ENCODE data around the gene HACD1.
"Not testable (repeated sequence)": the region's sequence is repeated elsewhere in the genome, so short reads cannot be mapped to it uniquely, and the experiment has no call there.

Gene HACD1

DNA sequence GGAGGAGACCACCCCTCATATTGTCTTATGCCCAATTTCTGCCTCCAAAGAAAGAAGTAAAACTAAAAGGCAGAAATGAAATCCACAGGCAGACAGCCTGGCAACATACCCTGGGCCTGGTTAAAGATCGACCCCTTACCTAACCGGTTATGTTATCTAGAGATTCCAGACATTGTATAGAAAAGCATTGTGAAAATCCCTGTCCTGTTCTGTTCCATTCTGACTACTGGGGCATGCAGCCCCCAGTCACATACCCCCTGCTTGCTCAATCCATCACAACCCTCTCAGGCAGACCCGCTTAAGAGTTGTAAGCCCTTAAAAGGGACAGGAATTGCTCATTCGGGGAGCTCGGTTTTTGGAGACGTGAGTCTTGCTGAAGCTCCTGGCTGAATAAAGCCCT is 29.9 kb downstream of the HACD1 start:
- H3K4me3 ChIP-seq (ENCODE audit: low read depth in 1 of 2, low read length in 2 of 2); H3K9me3 ChIP-seq (ENCODE audit: control insufficient read depth in 1 of 2, low read length in 2 of 2); H3K27me3 ChIP-seq (ENCODE audit: control insufficient read depth in 1 of 2, insufficient read depth in 2 of 2, low read length in 2 of 2); H3K27ac ChIP-seq (ENCODE audit: low read depth, low read length); H3K36me3 ChIP-seq (ENCODE audit: control insufficient read depth in 1 of 2, insufficient read depth in 2 of 2, low read length in 2 of 2); H3K9ac ChIP-seq (ENCODE audit: low read depth in 1 of 2, low read length in 2 of 2); H3K4me1 ChIP-seq (ENCODE audit: control insufficient read depth in 1 of 2, insufficient read depth in 2 of 2, low read length in 2 of 2): not testable (repeated sequence)

DNA sequence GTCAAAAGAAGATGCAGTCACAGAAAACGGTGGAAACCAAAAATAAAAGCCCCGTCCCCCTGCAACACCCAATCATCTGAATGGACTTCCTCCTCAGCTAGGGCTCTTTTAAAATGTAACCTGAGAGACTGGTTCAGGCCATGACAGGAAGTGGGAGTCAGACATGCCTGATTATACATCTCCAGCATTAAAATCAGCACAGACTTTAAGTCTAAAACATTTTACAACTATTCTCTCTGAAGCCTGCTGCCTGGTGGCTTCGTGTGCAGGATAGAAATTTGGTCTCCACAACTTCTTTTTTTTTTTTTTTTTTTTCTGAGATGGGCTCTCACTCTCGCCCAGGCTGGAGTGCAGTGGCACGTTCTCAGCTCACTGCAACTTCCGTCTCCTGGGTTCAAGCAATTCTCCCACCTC is 30.3 kb downstream of the HACD1 start:
- Histone ChIP-seq H3K4me1 (ENCODE audit: control insufficient read depth in 1 of 2, insufficient read depth in 2 of 2, low read length in 2 of 2) (no peaks in the 10 kb centered on the region), H3K36me3 (ENCODE audit: control insufficient read depth in 1 of 2, insufficient read depth in 2 of 2, low read length in 2 of 2) (no peaks in the 10 kb centered on the region)

DNA sequence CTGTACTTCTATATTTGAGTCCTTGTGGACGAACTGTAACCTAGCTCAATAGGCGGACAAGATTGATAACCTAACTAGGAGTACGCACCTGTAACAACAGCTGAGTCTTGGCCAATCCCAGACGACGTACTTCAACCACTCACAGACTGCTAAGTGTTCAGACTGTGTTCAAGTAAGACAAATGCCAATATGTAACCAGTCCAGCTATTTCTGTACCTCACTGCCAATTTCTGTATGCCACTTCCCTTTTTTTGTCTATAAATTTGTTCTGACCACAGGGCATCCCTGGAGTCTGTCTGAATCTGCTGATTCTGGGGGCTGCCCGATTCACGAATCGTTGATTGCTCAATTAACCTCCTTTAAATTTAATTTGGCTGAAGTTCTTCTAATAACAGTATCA is 32.2 kb downstream of the HACD1 start:
- Histone ChIP-seq H3K27me3 (ENCODE audit: control insufficient read depth in 1 of 2, insufficient read depth in 2 of 2, low read length in 2 of 2) (no peaks in the 10 kb centered on the region), H3K9ac (ENCODE audit: low read depth in 1 of 2, low read length in 2 of 2) (no peak overlapping the region), H3K27ac (ENCODE audit: low read depth, low read length) (no peak overlapping the region), H3K4me3 (ENCODE audit: low read depth in 1 of 2, low read length in 2 of 2) (no peak overlapping the region), H3K9me3 (ENCODE audit: control insufficient read depth in 1 of 2, low read length in 2 of 2) (no peaks in the 10 kb centered on the region), H3K36me3 (ENCODE audit: control insufficient read depth in 1 of 2, insufficient read depth in 2 of 2, low read length in 2 of 2) (no peaks in the 10 kb centered on the region), H3K4me1 (ENCODE audit: control insufficient read depth in 1 of 2, insufficient read depth in 2 of 2, low read length in 2 of 2) (no peaks in the 10 kb centered on the region)

More for the DNA sequence above, 30.3 kb downstream of the HACD1 start:
- no peak overlapping the region for H3K9ac ChIP-seq (ENCODE audit: low read depth in 1 of 2, low read length in 2 of 2)
- H3K27ac ChIP-seq (ENCODE audit: low read depth, low read length): no peak overlapping the region
- no peak overlapping the region for H3K4me3 ChIP-seq (ENCODE audit: low read depth in 1 of 2, low read length in 2 of 2)
- H3K27me3 ChIP-seq (ENCODE audit: control insufficient read depth in 1 of 2, insufficient read depth in 2 of 2, low read length in 2 of 2): no peaks in the 10 kb centered on the region
- no peaks in the 10 kb centered on the region for H3K9me3 ChIP-seq (ENCODE audit: control insufficient read depth in 1 of 2, low read length in 2 of 2)

DNA sequence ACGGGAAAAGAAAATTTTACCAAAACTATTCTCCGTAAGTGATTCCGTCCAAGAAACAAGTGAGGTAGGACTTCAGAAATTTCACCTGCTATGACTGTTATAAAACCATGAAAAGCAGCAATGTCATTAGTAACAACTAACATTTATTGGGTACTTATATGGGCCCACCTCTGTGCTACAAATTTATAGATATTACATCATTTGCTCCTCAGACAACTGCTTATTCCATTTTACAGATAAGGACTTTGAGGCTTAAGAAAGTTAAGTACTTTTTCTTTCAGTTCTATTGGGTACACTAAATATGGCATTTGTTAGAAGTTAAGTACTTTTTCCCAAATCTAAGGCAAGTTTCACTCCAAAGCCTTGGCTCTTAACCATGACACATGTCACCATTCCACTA is 36.3 kb downstream of the HACD1 start:
- Histone ChIP-seq H3K36me3 (ENCODE audit: control insufficient read depth in 1 of 2, insufficient read depth in 2 of 2, low read length in 2 of 2) (no peaks in the 10 kb centered on the region), H3K27ac (ENCODE audit: low read depth, low read length) (no peak overlapping the region), H3K4me1 (ENCODE audit: control insufficient read depth in 1 of 2, insufficient read depth in 2 of 2, low read length in 2 of 2) (no peaks in the 10 kb centered on the region), H3K9me3 (ENCODE audit: control insufficient read depth in 1 of 2, low read length in 2 of 2) (no peaks in the 10 kb centered on the region), H3K4me3 (ENCODE audit: low read depth in 1 of 2, low read length in 2 of 2) (no peak overlapping the region), H3K27me3 (ENCODE audit: control insufficient read depth in 1 of 2, insufficient read depth in 2 of 2, low read length in 2 of 2) (no peaks in the 10 kb centered on the region), H3K9ac (ENCODE audit: low read depth in 1 of 2, low read length in 2 of 2) (no peak overlapping the region)

DNA sequence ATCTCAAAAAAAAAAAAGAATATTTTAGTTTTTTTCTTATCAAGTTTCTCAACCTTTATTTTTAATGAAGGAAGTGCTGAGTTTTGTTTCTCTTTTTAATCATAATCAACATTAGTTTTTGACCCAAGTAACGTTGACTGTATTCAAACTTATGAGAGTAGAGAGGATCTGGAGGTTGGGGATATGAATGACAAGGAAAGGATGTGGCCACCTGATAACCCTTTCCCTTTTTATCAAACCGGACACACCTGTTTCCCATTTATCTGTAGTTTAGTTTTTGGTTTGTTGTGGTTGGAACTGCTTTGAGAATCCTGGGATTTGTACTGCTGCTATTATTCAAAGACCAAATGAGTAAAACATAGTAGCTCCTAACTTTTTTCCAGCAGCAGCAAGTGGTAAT is 38.6 kb downstream of the HACD1 start:
- Histone ChIP-seq H3K27me3 (ENCODE audit: control insufficient read depth in 1 of 2, insufficient read depth in 2 of 2, low read length in 2 of 2) (no peaks in the 10 kb centered on the region), H3K9ac (ENCODE audit: low read depth in 1 of 2, low read length in 2 of 2) (no peak overlapping the region), H3K4me3 (ENCODE audit: low read depth in 1 of 2, low read length in 2 of 2) (no peak overlapping the region), H3K27ac (ENCODE audit: low read depth, low read length) (no peak overlapping the region), H3K4me1 (ENCODE audit: control insufficient read depth in 1 of 2, insufficient read depth in 2 of 2, low read length in 2 of 2) (no peaks in the 10 kb centered on the region), H3K36me3 (ENCODE audit: control insufficient read depth in 1 of 2, insufficient read depth in 2 of 2, low read length in 2 of 2) (no peaks in the 10 kb centered on the region), H3K9me3 (ENCODE audit: control insufficient read depth in 1 of 2, low read length in 2 of 2) (no peaks in the 10 kb centered on the region)

DNA sequence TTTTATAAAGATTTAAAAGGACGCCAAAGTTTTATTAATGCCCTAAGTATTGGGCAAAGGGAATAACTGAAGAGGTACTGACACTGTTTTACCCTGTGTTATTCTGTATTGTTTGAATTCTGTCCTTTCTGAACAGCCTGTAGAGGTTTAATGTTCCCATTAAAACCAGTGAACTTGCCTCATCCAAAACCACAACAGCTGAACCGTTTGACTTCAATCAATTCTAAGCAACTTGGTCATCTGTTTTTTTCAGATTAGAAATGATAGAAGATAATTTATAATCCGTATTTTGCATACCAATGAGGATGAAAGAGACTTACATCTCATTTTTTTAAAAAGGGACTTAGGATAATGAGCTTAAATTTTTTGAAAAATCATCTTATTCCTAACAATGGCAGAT is 40.4 kb downstream of the HACD1 start:
- no peak overlapping the region for H3K4me3 ChIP-seq (ENCODE audit: low read depth in 1 of 2, low read length in 2 of 2)
- no peak overlapping the region for H3K27ac ChIP-seq (ENCODE audit: low read depth, low read length)
- no peaks in the 10 kb centered on the region for H3K4me1 ChIP-seq (ENCODE audit: control insufficient read depth in 1 of 2, insufficient read depth in 2 of 2, low read length in 2 of 2)
- H3K27me3 ChIP-seq (ENCODE audit: control insufficient read depth in 1 of 2, insufficient read depth in 2 of 2, low read length in 2 of 2): no peaks in the 10 kb centered on the region
- H3K9ac ChIP-seq (ENCODE audit: low read depth in 1 of 2, low read length in 2 of 2): no peak overlapping the region
- H3K36me3 ChIP-seq (ENCODE audit: control insufficient read depth in 1 of 2, insufficient read depth in 2 of 2, low read length in 2 of 2): no peaks in the 10 kb centered on the region
- no peaks in the 10 kb centered on the region for H3K9me3 ChIP-seq (ENCODE audit: control insufficient read depth in 1 of 2, low read length in 2 of 2)

DNA sequence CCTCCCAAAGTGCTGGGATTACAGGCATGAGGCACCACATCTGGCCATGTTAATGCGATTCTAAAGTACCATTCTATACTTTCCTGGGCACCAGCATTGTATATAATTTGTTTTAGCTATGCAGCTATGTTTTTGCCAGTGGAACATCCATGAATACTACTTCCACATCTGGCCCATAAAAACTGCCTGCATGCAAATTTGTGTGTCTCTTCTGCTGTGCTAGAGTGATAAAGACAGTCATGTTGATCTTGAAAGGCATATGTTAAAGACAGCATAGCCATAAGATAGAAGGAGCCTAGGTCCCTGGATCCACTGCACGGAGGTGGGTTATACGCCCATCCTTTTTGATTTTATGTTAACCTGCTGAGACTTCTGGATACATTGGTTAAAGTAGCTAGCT is 52.3 kb downstream of the HACD1 start:
- Histone ChIP-seq H3K4me3 (ENCODE audit: low read depth in 1 of 2, low read length in 2 of 2) (no peak overlapping the region), H3K27me3 (ENCODE audit: control insufficient read depth in 1 of 2, insufficient read depth in 2 of 2, low read length in 2 of 2) (no peaks in the 10 kb centered on the region), H3K36me3 (ENCODE audit: control insufficient read depth in 1 of 2, insufficient read depth in 2 of 2, low read length in 2 of 2) (no peaks in the 10 kb centered on the region), H3K4me1 (ENCODE audit: control insufficient read depth in 1 of 2, insufficient read depth in 2 of 2, low read length in 2 of 2) (no peaks in the 10 kb centered on the region), H3K9me3 (ENCODE audit: control insufficient read depth in 1 of 2, low read length in 2 of 2) (no peaks in the 10 kb centered on the region), H3K27ac (ENCODE audit: low read depth, low read length) (no peak overlapping the region), H3K9ac (ENCODE audit: low read depth in 1 of 2, low read length in 2 of 2) (no peak overlapping the region)

DNA sequence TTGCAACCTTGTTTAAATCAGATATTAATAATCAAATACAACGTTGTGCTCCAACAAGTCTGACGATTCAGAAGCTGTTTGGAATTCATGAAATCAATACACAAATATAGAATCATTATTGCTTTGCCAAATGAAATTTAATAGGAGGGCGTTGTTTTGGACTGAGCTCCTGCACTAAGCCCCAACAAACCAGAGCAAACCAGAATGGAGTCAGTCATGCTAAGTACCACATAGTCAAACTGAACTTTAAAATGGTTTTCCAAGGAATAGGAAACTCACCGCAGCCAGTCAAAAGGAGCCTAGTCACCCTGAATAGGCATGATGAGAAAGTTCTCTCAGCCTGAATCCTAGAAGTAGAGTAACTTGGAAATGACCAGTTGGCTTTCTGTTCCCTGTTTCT is 53.7 kb downstream of the HACD1 start:
- no peak overlapping the region for H3K4me3 ChIP-seq (ENCODE audit: low read depth in 1 of 2, low read length in 2 of 2)
- no peaks in the 10 kb centered on the region for H3K4me1 ChIP-seq (ENCODE audit: control insufficient read depth in 1 of 2, insufficient read depth in 2 of 2, low read length in 2 of 2)
- no peaks in the 10 kb centered on the region for H3K36me3 ChIP-seq (ENCODE audit: control insufficient read depth in 1 of 2, insufficient read depth in 2 of 2, low read length in 2 of 2)
- H3K9me3 ChIP-seq (ENCODE audit: control insufficient read depth in 1 of 2, low read length in 2 of 2): no peaks in the 10 kb centered on the region
- no peaks in the 10 kb centered on the region for H3K27me3 ChIP-seq (ENCODE audit: control insufficient read depth in 1 of 2, insufficient read depth in 2 of 2, low read length in 2 of 2)
- H3K27ac ChIP-seq (ENCODE audit: low read depth, low read length): no peak overlapping the region
- no peak overlapping the region for H3K9ac ChIP-seq (ENCODE audit: low read depth in 1 of 2, low read length in 2 of 2)

DNA sequence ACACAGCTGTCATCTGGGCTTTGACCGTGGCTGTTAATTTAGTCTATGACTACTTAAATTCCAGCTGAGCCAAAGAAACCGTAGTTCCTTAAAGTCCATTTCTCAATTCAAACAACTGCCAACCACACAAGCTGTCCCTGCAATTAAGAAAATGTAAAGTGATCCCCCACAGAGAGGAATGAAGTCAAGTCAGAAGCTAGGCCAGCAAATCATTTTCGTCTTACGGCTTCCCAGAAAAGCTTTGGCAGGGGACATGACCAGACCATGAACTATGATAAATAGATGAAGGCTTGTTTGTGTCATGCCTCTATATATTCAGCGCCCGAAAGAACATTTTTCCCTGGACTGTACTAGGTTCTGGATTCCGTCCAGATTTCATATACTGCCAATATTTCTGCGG is 54.6 kb downstream of the HACD1 start:
- no peaks in the 10 kb centered on the region for H3K36me3 ChIP-seq (ENCODE audit: control insufficient read depth in 1 of 2, insufficient read depth in 2 of 2, low read length in 2 of 2)
- H3K4me3 ChIP-seq (ENCODE audit: low read depth in 1 of 2, low read length in 2 of 2): no peak overlapping the region
- H3K27me3 ChIP-seq (ENCODE audit: control insufficient read depth in 1 of 2, insufficient read depth in 2 of 2, low read length in 2 of 2): no peaks in the 10 kb centered on the region
- H3K9me3 ChIP-seq (ENCODE audit: control insufficient read depth in 1 of 2, low read length in 2 of 2): no peaks in the 10 kb centered on the region
- no peak overlapping the region for H3K9ac ChIP-seq (ENCODE audit: low read depth in 1 of 2, low read length in 2 of 2)
- no peak overlapping the region for H3K27ac ChIP-seq (ENCODE audit: low read depth, low read length)
- no peaks in the 10 kb centered on the region for H3K4me1 ChIP-seq (ENCODE audit: control insufficient read depth in 1 of 2, insufficient read depth in 2 of 2, low read length in 2 of 2)

DNA sequence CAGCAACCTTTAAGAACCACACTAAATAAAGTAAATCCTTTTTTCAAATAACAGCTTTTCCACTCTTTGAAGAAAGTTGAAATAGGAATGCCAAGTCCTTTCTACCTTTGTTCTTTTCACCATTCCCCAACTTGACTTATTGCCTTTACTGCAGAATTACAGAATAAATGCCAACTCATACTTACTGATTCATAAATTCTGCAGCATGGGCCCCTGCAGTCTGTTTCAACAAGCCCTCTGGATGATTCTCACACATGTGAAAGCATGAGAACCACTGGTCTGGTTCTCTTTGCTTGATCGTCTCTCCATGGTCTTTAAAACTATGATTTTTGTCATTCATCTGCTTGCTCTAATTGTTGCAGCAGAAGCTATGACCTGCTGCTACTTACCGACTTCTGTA is 56.1 kb downstream of the HACD1 start:
- Histone ChIP-seq H3K9me3 (ENCODE audit: control insufficient read depth in 1 of 2, low read length in 2 of 2) (no peaks in the 10 kb centered on the region), H3K4me3 (ENCODE audit: low read depth in 1 of 2, low read length in 2 of 2) (no peak overlapping the region), H3K27ac (ENCODE audit: low read depth, low read length) (no peak overlapping the region)

DNA sequence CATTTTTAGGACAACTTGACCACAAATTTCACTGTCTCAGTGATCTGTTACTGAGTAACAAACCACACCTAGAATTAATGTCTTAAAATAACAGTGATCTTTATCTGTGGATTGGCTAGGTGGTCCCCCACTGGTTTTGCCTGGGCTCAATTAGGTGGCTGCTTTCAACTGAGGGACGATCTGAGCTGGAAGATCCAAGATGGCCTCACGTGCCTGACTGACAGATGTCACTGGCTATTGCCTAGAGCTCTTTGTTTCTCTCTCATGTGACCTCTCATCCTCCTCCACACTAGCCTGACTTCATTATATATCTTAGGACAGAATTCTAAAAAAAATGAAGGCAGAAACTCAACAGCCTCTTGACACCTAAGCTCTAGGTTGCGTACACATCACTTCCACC is 59.7 kb downstream of the HACD1 start:
- no peaks in the 10 kb centered on the region for H3K27me3 ChIP-seq (ENCODE audit: control insufficient read depth in 1 of 2, insufficient read depth in 2 of 2, low read length in 2 of 2)
- H3K9me3 ChIP-seq (ENCODE audit: control insufficient read depth in 1 of 2, low read length in 2 of 2): no peaks in the 10 kb centered on the region
- no peaks in the 10 kb centered on the region for H3K36me3 ChIP-seq (ENCODE audit: control insufficient read depth in 1 of 2, insufficient read depth in 2 of 2, low read length in 2 of 2)
- no peak overlapping the region for H3K27ac ChIP-seq (ENCODE audit: low read depth, low read length)
- no peak overlapping the region for H3K9ac ChIP-seq (ENCODE audit: low read depth in 1 of 2, low read length in 2 of 2)
- no peaks in the 10 kb centered on the region for H3K4me1 ChIP-seq (ENCODE audit: control insufficient read depth in 1 of 2, insufficient read depth in 2 of 2, low read length in 2 of 2)
- H3K4me3 ChIP-seq (ENCODE audit: low read depth in 1 of 2, low read length in 2 of 2): no peak overlapping the region

More for the DNA sequence above, 56.1 kb downstream of the HACD1 start:
- Histone ChIP-seq H3K27me3 (ENCODE audit: control insufficient read depth in 1 of 2, insufficient read depth in 2 of 2, low read length in 2 of 2) (no peaks in the 10 kb centered on the region), H3K9ac (ENCODE audit: low read depth in 1 of 2, low read length in 2 of 2) (no peak overlapping the region), H3K36me3 (ENCODE audit: control insufficient read depth in 1 of 2, insufficient read depth in 2 of 2, low read length in 2 of 2) (no peaks in the 10 kb centered on the region), H3K4me1 (ENCODE audit: control insufficient read depth in 1 of 2, insufficient read depth in 2 of 2, low read length in 2 of 2) (no peaks in the 10 kb centered on the region)
